OCI-LY1 (cell line): ENCODE results near the gene GPR45.

ENCODE experiments used
- CTCF ChIP-seq: fragments of 200-600 bp; sonication (generic), shearing (Covaris generic); IDR thresholded peaks from 2 replicates; pipeline ENCODE4 v1.5.1; 2017; ENCODE audit warnings: mild to moderate bottlenecking, antibody characterized with exemption, low read length, moderate library complexity, mixed read lengths
- EZH2 ChIP-seq: fragments of 200-600 bp; sonication (generic), shearing (Covaris generic); IDR thresholded peaks from 2 replicates; pipeline ENCODE4 v1.8.0; 2017; ENCODE audit warnings: borderline replicate concordance, mixed run types, mild to moderate bottlenecking, antibody characterized with exemption, low read length, moderate library complexity, mixed read lengths

DNA sequence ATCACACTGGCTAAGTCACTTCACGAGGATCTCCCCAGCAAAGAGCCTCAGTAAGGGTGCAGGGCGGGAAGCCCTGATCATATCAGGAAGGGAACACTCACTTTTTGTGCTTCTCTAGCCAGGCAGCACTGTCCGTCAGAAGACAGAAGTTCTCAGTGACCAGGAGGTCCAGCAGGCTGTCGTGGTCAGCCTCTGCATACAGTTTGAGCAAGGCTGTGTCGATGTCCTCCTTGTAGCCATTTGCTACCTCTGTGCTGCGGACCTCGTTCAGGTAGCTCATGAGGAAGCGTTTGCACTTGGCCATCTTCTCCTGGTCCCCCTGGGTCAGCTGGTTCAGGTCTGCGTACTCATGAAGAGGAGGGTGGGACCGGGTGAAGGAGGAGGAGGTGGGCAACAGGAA, 38.7 kb downstream of the GPR45 start:
- TF ChIP-seq CTCF (no peak), EZH2 (no peak)
